PC-3 (cell line): Measurements from ENCODE around the gene PRR13. TPM values are rescaled to one million over a fixed set of nuclear protein-coding genes. Genes with fewer than 3 reads are reported as not detected.

Experiments used
- ATAC-seq: fragments of 200-7000 bp; cut with Tn5 transposase; 2 replicates; pipeline ENCODE4 v1.9.1; 2020; ENCODE audit warnings: mild to moderate bottlenecking, moderate library complexity
- BruUV-seq: library from RNA; stranded (reverse); fragments of 400-500 nt; replicated peaks from 2 replicates; lab custom pipeline; 2021; lab: Mats Ljungman, UMichigan
- CTCF ChIA-PET: fragments of 300-600 bp; sonication (Branson Sonifier 250); formaldehyde crosslinking; loops from one replicate; lab custom pipeline; 2022; ENCODE audit warnings: antibody characterized with exemption; lab: Charles Lee
- POLR2A ChIA-PET: fragments of 300-600 bp; sonication (Branson Sonifier 250); formaldehyde crosslinking; loops from one replicate; lab custom pipeline; 2022; ENCODE audit warnings: antibody characterized with exemption; ENCODE audit not compliant: unreplicated experiment; lab: Charles Lee
- DNase-seq: peaks from one replicate; pipeline ENCODE4 v3.0.0-alpha.2; 2015
- H2AFZ ChIP-seq: fragments of 300-600 bp; sonication (generic); 2 replicates; pipeline ENCODE4 v1.6.0; 2016; ENCODE audit warnings: antibody characterized with exemption, low read length
- H3F3A ChIP-seq: fragments of 300-600 bp; sonication (generic); one replicate; pipeline ENCODE4 v1.6.0; 2017; ENCODE audit warnings: antibody characterized with exemption, low read length, control low read depth, mild to moderate bottlenecking; ENCODE audit not compliant: unreplicated experiment
- H3K27ac ChIP-seq: fragments of 300-600 bp; sonication (generic); 2 replicates; pipeline ENCODE4 v1.5.1; 2016; ENCODE audit warnings: mild to moderate bottlenecking, low read length
- H3K27me3 ChIP-seq: fragments of 300-600 bp; sonication (generic); 2 replicates; pipeline ENCODE4 v1.6.1; 2016; ENCODE audit warnings: low read length, mixed read lengths
- H3K36me3 ChIP-seq: fragments of 300-600 bp; sonication (generic); 2 replicates; pipeline ENCODE4 v1.6.1; 2016; ENCODE audit warnings: low read depth, mixed run types, low read length, mixed read lengths
- H3K4me1 ChIP-seq: fragments of 300-600 bp; sonication (generic); 2 replicates; pipeline ENCODE4 v1.5.1; 2016; ENCODE audit warnings: low read length; ENCODE audit not compliant: insufficient read depth
- H3K4me2 ChIP-seq: fragments of 300-600 bp; sonication (generic); 2 replicates; pipeline ENCODE4 v1.6.0; 2016; ENCODE audit warnings: low read length
- H3K4me3 ChIP-seq: fragments of 300-600 bp; sonication (generic); 2 replicates; pipeline ENCODE4 v1.5.1; 2016; ENCODE audit warnings: mild to moderate bottlenecking, low read length, mixed read lengths
- H3K79me2 ChIP-seq: fragments of 300-600 bp; sonication (generic); 2 replicates; pipeline ENCODE4 v1.6.1; 2017; ENCODE audit warnings: low read length, mixed read lengths
- H3K9ac ChIP-seq: fragments of 300-600 bp; sonication (generic); 2 replicates; pipeline ENCODE4 v1.6.0; 2016; ENCODE audit warnings: mild to moderate bottlenecking, low read length
- H3K9me2 ChIP-seq: fragments of 300-600 bp; sonication (generic); replicated peaks from 2 replicates; pipeline ENCODE4 v1.6.1; 2016; ENCODE audit warnings: mixed run types, low read length, mixed read lengths
- H3K9me3 ChIP-seq: fragments of 300-600 bp; sonication (generic); 2 replicates; pipeline ENCODE4 v1.6.1; 2016; ENCODE audit warnings: low read length, mixed read lengths
- H4K20me1 ChIP-seq: fragments of 300-600 bp; sonication (generic); 2 replicates; pipeline ENCODE4 v1.6.1; 2016; ENCODE audit warnings: low read length, mixed read lengths
- CTCF ChIP-seq: fragments of 300-600 bp; sonication (generic); conservative IDR thresholded peaks from 2 replicates; pipeline ENCODE4 v1.5.1; 2017; ENCODE audit warnings: antibody characterized with exemption, low read depth, mild to moderate bottlenecking, low read length
- EZH2 ChIP-seq: fragments of 300-600 bp; sonication (generic); IDR thresholded peaks from one replicate; pipeline ENCODE4 v1.6.1; 2017; ENCODE audit warnings: antibody characterized with exemption, mild to moderate bottlenecking, low read length; ENCODE audit not compliant: unreplicated experiment
- EZH2phosphoT487 ChIP-seq: fragments of 300-600 bp; sonication (generic); IDR thresholded peaks from 2 replicates; pipeline ENCODE4 v1.6.1; 2018; ENCODE audit warnings: mild to moderate bottlenecking, antibody characterized with exemption, low read length, borderline replicate concordance
- intact Hi-C: fragments of 100-400 bp; cut with micrococcal nuclease; formaldehyde crosslinking; loops from 2 replicates; pipeline ENCODE4 v1.9.0; 2023
- total RNA-seq: library from RNA; depleted of rRNA; stranded (reverse); fragments of >200 nt; gene quantifications from 2 replicates; pipeline ENCODE4 v1.2.3, GENCODE V29; 2014

Gene PRR13
- total RNA-seq, 1 experiment from 2014 or later: 54.2 TPM

GRCh38 chr12:53428741-53429140 lies 12.8 kb upstream of the PRR13 start:
- POLR2A ChIA-PET: interaction anchor here (0.9 to 1.4 kb wide), 2 partner anchors 12 to 76 kb away, joined by 3 to 6 read pairs; no protein-coding TSS in a partner anchor

GRCh38 chr12:53430116-53430515 lies 11.4 kb upstream of the PRR13 start:
- H3K27ac ChIP-seq: no peak overlapping the region
- POLR2A ChIA-PET: no interaction called here

More at GRCh38 chr12:53428741-53429140, 12.8 kb upstream of the PRR13 start:
- ATAC-seq (peak; percentile 2; the same call in 1 of the 2 replicates), DNase-seq (no peak)
- Histone ChIP-seq H3K9ac (no peak overlapping the region), H3K4me1 (peaks cover 44% of the 10 kb centered on the region), H3K79me2 (no peaks in the 10 kb centered on the region), H4K20me1 (no peaks in the 10 kb centered on the region), H3K4me3 (no peak overlapping the region), H3K27me3 (no peaks in the 10 kb centered on the region), H3K36me3 (no peaks in the 10 kb centered on the region), H3F3A (peaks cover 14% of the 10 kb centered on the region), H3K27ac (peak overlapping the region; percentile 90), H3K9me2 (no peaks in the 10 kb centered on the region), H3K4me2 (peak overlapping the region; percentile 62), H2AFZ (no peak overlapping the region), H3K9me3 (no peaks in the 10 kb centered on the region)
- TF ChIP-seq EZH2: no peak
- no peak for TF ChIP-seq EZH2phosphoT487
- no peak for TF ChIP-seq CTCF
- CTCF ChIA-PET: interaction anchor here (0.5 to 1.6 kb wide), 4 partner anchors 10 to 108 kb away, joined by 3 to 7 read pairs (median 4); partner anchors contain the start of gene AAAS
- BruUV-seq: no TSS peak
- intact Hi-C loops: loop anchor here (1.0 kb wide), 1 partner anchor 24 kb away; the partner anchor contains the start of gene PCBP2

More at GRCh38 chr12:53430116-53430515, 11.4 kb upstream of the PRR13 start:
- Histone ChIP-seq H3K36me3 (no peaks in the 10 kb centered on the region), H3K27me3 (no peaks in the 10 kb centered on the region), H3K9ac (no peak overlapping the region), H3K9me3 (no peaks in the 10 kb centered on the region), H3F3A (peaks cover 14% of the 10 kb centered on the region), H3K9me2 (no peaks in the 10 kb centered on the region), H3K4me1 (peaks cover 44% of the 10 kb centered on the region), H3K4me2 (no peak overlapping the region), H4K20me1 (no peaks in the 10 kb centered on the region), H3K4me3 (no peak overlapping the region), H2AFZ (no peak overlapping the region), H3K79me2 (no peaks in the 10 kb centered on the region)
- intact Hi-C loops: no loop called here
- CTCF ChIA-PET: no interaction called here
- DNase-seq (no peak), ATAC-seq (no peak)
- TF ChIP-seq EZH2 (no peak), CTCF (no peak), EZH2phosphoT487 (no peak)
- no TSS peak for BruUV-seq
